Neutrophil (primary cell): Measurements from ENCODE around the gene SLC12A2.

Experiments used
- H3K27ac ChIP-seq: fragments of 200-600 bp; sonication (generic); 2 replicates; pipeline ENCODE4 v1.5.1; 2016; ENCODE audit warnings: mild to moderate bottlenecking, moderate library complexity
- H3K27me3 ChIP-seq: fragments of 200-600 bp; sonication (generic); 2 replicates; pipeline ENCODE4 v1.6.0; 2016; ENCODE audit warnings: mild to moderate bottlenecking
- H3K36me3 ChIP-seq: fragments of 200-600 bp; sonication (generic); 2 replicates; pipeline ENCODE4 v1.5.1; 2017
- H3K4me1 ChIP-seq, 2 experiments: fragments of 200-600 bp in 1 of 2; sonication (generic) in 1 of 2; 1 replicate in 1 of 2; 2 replicates in 1 of 2; pipeline versions ENCODE4 v1.5.1 to v1.6.1; 2013 to 2016; ENCODE audit warnings: low read depth in 1 of 2, low read length in 1 of 2, mild to moderate bottlenecking in 1 of 2, moderate library complexity in 1 of 2; ENCODE audit not compliant: control insufficient read depth in 1 of 2, insufficient read depth in 1 of 2
- H3K4me3 ChIP-seq, 2 experiments: fragments of 200-600 bp in 1 of 2; sonication (generic) in 1 of 2; 1 replicate in 1 of 2; 2 replicates in 1 of 2; pipeline ENCODE4 v1.5.1; 2013 to 2016; ENCODE audit warnings: low read depth in 1 of 2, low read length in 1 of 2, mild to moderate bottlenecking in 1 of 2, moderate library complexity in 1 of 2
- H3K9me3 ChIP-seq: fragments of 200-600 bp; sonication (generic); 2 replicates; pipeline ENCODE4 v1.5.1; 2016
- CTCF ChIP-seq: fragments of 200-600 bp; sonication (generic); IDR thresholded peaks from 2 replicates; pipeline ENCODE4 v1.5.1; 2016; ENCODE audit warnings: antibody characterized with exemption

Gene SLC12A2

GRCh38 chr5:128143911-128144310 lies 60.3 kb downstream of the SLC12A2 start:
- Histone ChIP-seq H3K36me3 (peaks cover 11% of the 10 kb centered on the region), H3K9me3 (no peaks in the 10 kb centered on the region), H3K4me3 (no peak overlapping the region), H3K27ac (no peak overlapping the region), H3K4me1 (no peaks in the 10 kb centered on the region), H3K27me3 (no peaks in the 10 kb centered on the region)
- TF ChIP-seq CTCF, result no peak

GRCh38 chr5:128144491-128144890 lies 60.9 kb downstream of the SLC12A2 start:
- Histone ChIP-seq H3K4me1 (no peaks in the 10 kb centered on the region), H3K27me3 (no peaks in the 10 kb centered on the region), H3K27ac (no peak overlapping the region), H3K9me3 (no peaks in the 10 kb centered on the region), H3K36me3 (peaks cover 13% of the 10 kb centered on the region), H3K4me3 (no peak overlapping the region)
- TF ChIP-seq CTCF, result no peak

- Histone ChIP-seq H3K9me3 (no peaks in the 10 kb centered on the region), H3K27ac (no peak overlapping the region), H3K36me3 (peaks cover 23% of the 10 kb centered on the region), H3K4me1 (no peaks in the 10 kb centered on the region), H3K27me3 (no peaks in the 10 kb centered on the region), H3K4me3 (no peak overlapping the region)
- TF ChIP-seq CTCF, result no peak
Observed at GRCh38 chr5:128146671-128147070, 63.1 kb downstream of the SLC12A2 start.

- H3K9me3 ChIP-seq, result no peaks in the 10 kb centered on the region
- no peaks in the 10 kb centered on the region for H3K4me1 ChIP-seq
- H3K27ac ChIP-seq, result no peak overlapping the region
- H3K36me3 ChIP-seq, result peaks cover 34% of the 10 kb centered on the region
- TF ChIP-seq CTCF, result no peak
- no peak overlapping the region for H3K4me3 ChIP-seq
- H3K27me3 ChIP-seq, result no peaks in the 10 kb centered on the region
Observed at GRCh38 chr5:128154943-128155342, 71.4 kb downstream of the SLC12A2 start.

GRCh38 chr5:128155776-128156175 lies 72.2 kb downstream of the SLC12A2 start:
- Histone ChIP-seq H3K4me3 (no peak overlapping the region), H3K4me1 (no peaks in the 10 kb centered on the region), H3K27me3 (no peaks in the 10 kb centered on the region), H3K27ac (no peak overlapping the region), H3K9me3 (no peaks in the 10 kb centered on the region), H3K36me3 (peaks cover 34% of the 10 kb centered on the region)
- TF ChIP-seq CTCF, result no peak

- peaks cover 30% of the 10 kb centered on the region for H3K36me3 ChIP-seq
Observed at GRCh38 chr5:128156521-128156920, 73.0 kb downstream of the SLC12A2 start.

More at GRCh38 chr5:128156521-128156920, 73.0 kb downstream of the SLC12A2 start:
- no peaks in the 10 kb centered on the region for H3K9me3 ChIP-seq
- no peaks in the 10 kb centered on the region for H3K4me1 ChIP-seq
- no peak overlapping the region for H3K4me3 ChIP-seq
- no peak for TF ChIP-seq CTCF
- no peak overlapping the region for H3K27ac ChIP-seq
- no peaks in the 10 kb centered on the region for H3K27me3 ChIP-seq
